Smooth muscle cell (in vitro differentiated cells): Measurements from ENCODE around the gene MEGF10. TPM values are rescaled to one million over a fixed set of nuclear protein-coding genes. Genes with fewer than 3 reads are reported as not detected.

ENCODE experiments used
- DNase-seq: peaks from one replicate; lab custom pipeline; 2025; ENCODE audit not compliant: unreplicated experiment; lab: John Stamatoyannopoulos, UW
- H2AFZ ChIP-seq: fragments of 200-600 bp; sonication (generic); 2 replicates; pipeline ENCODE4 v1.6.0; 2016; ENCODE audit warnings: antibody characterized with exemption, low read depth, mild to moderate bottlenecking
- H3F3A ChIP-seq: fragments of 200-600 bp; sonication (generic); 2 replicates; pipeline ENCODE4 v1.6.0; 2017; ENCODE audit warnings: antibody characterized with exemption, low read depth
- H3K27ac ChIP-seq: fragments of 200-600 bp; sonication (generic); 2 replicates; pipeline ENCODE4 v1.5.1; 2016; ENCODE audit warnings: low read depth, mild to moderate bottlenecking
- H3K27me3 ChIP-seq: fragments of 200-600 bp; sonication (generic); 2 replicates; pipeline ENCODE4 v1.6.1; 2016; ENCODE audit warnings: low read depth, mild to moderate bottlenecking
- H3K36me3 ChIP-seq: fragments of 200-600 bp; sonication (generic); 2 replicates; pipeline ENCODE4 v1.5.1; 2016; ENCODE audit warnings: low read depth
- H3K4me1 ChIP-seq: fragments of 200-600 bp; sonication (generic); 2 replicates; pipeline ENCODE4 v1.5.1; 2016; ENCODE audit warnings: low read depth
- H3K4me2 ChIP-seq: fragments of 200-600 bp; sonication (generic); 2 replicates; pipeline ENCODE4 v1.6.0; 2016; ENCODE audit warnings: mild to moderate bottlenecking
- H3K4me3 ChIP-seq: fragments of 200-600 bp; sonication (generic); 2 replicates; pipeline ENCODE4 v1.5.1; 2016; ENCODE audit warnings: mild to moderate bottlenecking
- H3K79me2 ChIP-seq: fragments of 200-600 bp; sonication (generic); 2 replicates; pipeline ENCODE4 v1.6.0; 2016; ENCODE audit warnings: low read depth, mild to moderate bottlenecking
- H3K9ac ChIP-seq: fragments of 200-600 bp; sonication (generic); 2 replicates; pipeline ENCODE4 v1.6.0; 2016; ENCODE audit warnings: low read depth
- H3K9me3 ChIP-seq: fragments of 200-600 bp; sonication (generic); replicated peaks from 2 replicates; pipeline ENCODE4 v1.5.1; 2016; ENCODE audit warnings: low read depth
- H4K20me1 ChIP-seq: fragments of 200-600 bp; sonication (generic); 2 replicates; pipeline ENCODE4 v1.6.0; 2016; ENCODE audit warnings: low read depth
- CTCF ChIP-seq: fragments of 200-600 bp; sonication (generic); IDR thresholded peaks from 2 replicates; pipeline ENCODE4 v1.5.1; 2017; ENCODE audit warnings: borderline replicate concordance, mild to moderate bottlenecking, antibody characterized with exemption; ENCODE audit not compliant: insufficient read depth, poor library complexity, severe bottlenecking
- WGBS: methylation state at CpG from one replicate; pipeline ENCODE4 v1.1.7; 2016; ENCODE audit warnings: low lambda C conversion rate; 5-methylcytosine and 5-hydroxymethylcytosine counted together
- polyA plus RNA-seq: library from polyadenylated mRNA; unstranded; fragments of >200 nt; fragmentation: Nextera tagmentation; extraction: Ambion mirVana; gene quantifications from 2 replicates; pipeline ENCODE4 v1.2.1, GENCODE V29; 2016
- total RNA-seq: library from RNA; depleted of rRNA; stranded (reverse); fragments of >200 nt; gene quantifications from 2 replicates; pipeline ENCODE4 v1.2.3, GENCODE V29; 2014

The MEGF10 gene
- total and polyA plus RNA-seq, 2 experiments from 2014 or later: 0.83 to 3.6 TPM

GRCh38 chr5:127358740-127359139 is 68.1 kb downstream of the MEGF10 start:
- Histone ChIP-seq H3K27ac (peak overlapping the region; percentile 86), H3K4me1 (peaks cover 3% of the 10 kb centered on the region), H3K27me3 (no peaks in the 10 kb centered on the region), H3K4me3 (no peak overlapping the region), H2AFZ (no peak overlapping the region), H3F3A (no peaks in the 10 kb centered on the region), H3K4me2 (peak overlapping the region; percentile 48), H3K9ac (peak overlapping the region; percentile 18), H3K79me2 (no peaks in the 10 kb centered on the region), H3K9me3 (no peaks in the 10 kb centered on the region), H3K36me3 (no peaks in the 10 kb centered on the region), H4K20me1 (no peaks in the 10 kb centered on the region)
- no peak for DNase-seq
- 39% methylated on average over 1 of the region's 1 CpG for WGBS
- no peak for TF ChIP-seq CTCF

GRCh38 chr5:127359502-127359901 is 68.9 kb downstream of the MEGF10 start:
- no peaks in the 10 kb centered on the region for H3K79me2 ChIP-seq
- peak overlapping the region; percentile 18 for H3K9ac ChIP-seq
- DNase-seq: no peak
- H3K4me1 ChIP-seq: peaks cover 3% of the 10 kb centered on the region
- no peak for TF ChIP-seq CTCF
- no peaks in the 10 kb centered on the region for H3K27me3 ChIP-seq
- WGBS: 95% methylated on average over 2 of the region's 2 CpGs
- no peaks in the 10 kb centered on the region for H3K36me3 ChIP-seq
- peak overlapping the region; percentile 48 for H3K4me2 ChIP-seq
- H3F3A ChIP-seq: no peaks in the 10 kb centered on the region
- H3K27ac ChIP-seq: peak overlapping the region; percentile 86
- no peaks in the 10 kb centered on the region for H4K20me1 ChIP-seq
- no peaks in the 10 kb centered on the region for H3K9me3 ChIP-seq
- no peak overlapping the region for H2AFZ ChIP-seq
- H3K4me3 ChIP-seq: no peak overlapping the region

GRCh38 chr5:127363403-127363802 is 72.8 kb downstream of the MEGF10 start:
- DNase-seq: no peak
- TF ChIP-seq CTCF: no peak

GRCh38 chr5:127367029-127367428 is 76.4 kb downstream of the MEGF10 start:
- no peak for TF ChIP-seq CTCF
- H3K9ac ChIP-seq: no peak overlapping the region
- H3K4me1 ChIP-seq: peaks cover 4% of the 10 kb centered on the region
- WGBS: 83% methylated on average over 1 of the region's 1 CpG
- H3K79me2 ChIP-seq: no peaks in the 10 kb centered on the region
- no peaks in the 10 kb centered on the region for H3F3A ChIP-seq
- H2AFZ ChIP-seq: no peak overlapping the region
- H3K4me3 ChIP-seq: no peak overlapping the region
- no peaks in the 10 kb centered on the region for H4K20me1 ChIP-seq
- no peak for DNase-seq
- no peaks in the 10 kb centered on the region for H3K27me3 ChIP-seq
- H3K9me3 ChIP-seq: no peaks in the 10 kb centered on the region
- no peaks in the 10 kb centered on the region for H3K36me3 ChIP-seq
- no peak overlapping the region for H3K27ac ChIP-seq
- H3K4me2 ChIP-seq: no peak overlapping the region

More at GRCh38 chr5:127363403-127363802, 72.8 kb downstream of the MEGF10 start:
- Histone ChIP-seq H3K79me2 (no peaks in the 10 kb centered on the region), H3K9me3 (no peaks in the 10 kb centered on the region), H4K20me1 (no peaks in the 10 kb centered on the region), H3K4me1 (no peaks in the 10 kb centered on the region), H3K36me3 (no peaks in the 10 kb centered on the region), H3K9ac (no peak overlapping the region), H3K4me2 (no peak overlapping the region), H3K27ac (no peak overlapping the region), H3K27me3 (no peaks in the 10 kb centered on the region), H2AFZ (no peak overlapping the region), H3F3A (no peaks in the 10 kb centered on the region), H3K4me3 (no peak overlapping the region)
- WGBS: 94% methylated on average over 4 of the region's 4 CpGs
